T47D (cell line): ENCODE results near the gene GNMT.

Experiments
- DNase-seq, 2 experiments: peaks; one replicate each; pipeline versions ENCODE4 v3.0.0 to v3.0.0-alpha.2; 2011 to 2012; ENCODE audit warnings: low read depth in 1 of 2, low spot score in 1 of 2
- JUND ChIP-seq: IDR thresholded peaks from 2 replicates; pipeline ENCODE4 v1.6.1; 2012; ENCODE audit warnings: low read depth
- in situ Hi-C: cut with HindIII; loops from 2 replicates; pipeline ENCODE4 v1.10.0; 2016; ENCODE audit warnings: low sequenced_read_pairs, low pct_unique_long_range_greater_than_20kb

Gene GNMT

GRCh38 chr6:43013097-43013842 is 52.7 kb downstream of the GNMT start:
- no peak for DNase-seq
- TF ChIP-seq JUND: no peak
- in situ Hi-C loops: no loop called here
